K562 (cell line): ENCODE data around the gene LMAN2L. TPM values are rescaled to one million over a fixed set of nuclear protein-coding genes. Genes with fewer than 3 reads are reported as not detected.

Experiments
- CHCHD3 ChIP-seq: fragments of 250-450 bp; sonication (Bioruptor Pico); IDR thresholded peaks from 2 replicates; pipeline ENCODE4 v2.1.2; 2022; ENCODE audit warnings: mild to moderate bottlenecking
- MAFG ChIP-seq: fragments of 450-650 bp; conservative IDR thresholded peaks from 2 replicates; pipeline ENCODE4 v1.6.1; 2016; ENCODE audit warnings: missing genetic modification characterization, missing compliant biosample characterization
- RBM34 ChIP-seq: fragments of 200-400 bp; formaldehyde crosslinking; IDR thresholded peaks from 2 replicates; pipeline ENCODE4 v1.6.1; 2018; ENCODE audit warnings: low read length, borderline replicate concordance; ENCODE audit not compliant: insufficient read depth
- SMC3 ChIP-seq: conservative IDR thresholded peaks from 2 replicates; pipeline ENCODE4 v1.6.1; 2011; ENCODE audit warnings: low read depth, low read length, improper control_type of control experiment; ENCODE audit not compliant: insufficient read depth
- TCFL5 ChIP-seq: fragments of 250-450 bp; sonication (Bioruptor Pico); conservative IDR thresholded peaks from 2 replicates; pipeline ENCODE4 v1.6.1; 2021; ENCODE audit warnings: mild to moderate bottlenecking, moderate library complexity, matching md5 sums
- ZEB2 ChIP-seq: fragments of 450-650 bp; IDR thresholded peaks from 2 replicates; pipeline ENCODE4 v1.6.1; 2016
- polyA plus RNA-seq, 8 experiments: library from polyadenylated mRNA; depleted of rRNA in 4 of 8; stranded (reverse) in 5 of 8; unstranded in 3 of 8; fragments of >200 nt; fragmentation: Nextera tagmentation in 2 of 8; fragmentation: Illumina TruSeq in 1 of 8; extraction: Ambion mirVana in 2 of 8; extraction: Trizol in 1 of 8; gene quantifications; 2 replicates each; pipeline versions ENCODE4 v1.2.1 to v1.2.3, GENCODE V29; 2011 to 2014; ENCODE audit warnings: inconsistent platforms in 1 of 8, missing spikeins in 1 of 8
- total RNA-seq, 7 experiments: library from RNA; depleted of rRNA in 6 of 7; stranded (reverse); fragments of >200 nt in 6 of 7; fragmentation: Illumina TruSeq in 2 of 7; extraction: Trizol in 2 of 7; gene quantifications; 2 replicates each; pipeline versions ENCODE4 v1.2.1 to v1.2.3, GENCODE V29; 2011 to 2021; ENCODE audit warnings: low replicate concordance in 1 of 7
- TF ChIP-seq, protein P1 (sequence below), 2 experiments: fragments of 450-650 bp; IDR thresholded peaks; 2 replicates each; pipeline ENCODE4 v1.6.1; 2016; ENCODE audit warnings: mild to moderate bottlenecking in 2 of 2, borderline replicate concordance in 1 of 2, low read depth in 1 of 2, moderate library complexity in 1 of 2
- TF ChIP-seq, protein P2 (sequence below): fragments of 250-450 bp; sonication (Bioruptor Pico); IDR thresholded peaks from 2 replicates; pipeline ENCODE4 v1.8.0; 2022; ENCODE audit warnings: moderate library complexity, mild to moderate bottlenecking, inconsistent platforms
- TF ChIP-seq, protein P3 (sequence below): fragments of 450-650 bp; formaldehyde crosslinking; IDR thresholded peaks from 2 replicates; pipeline ENCODE4 v1.4.0; 2020; ENCODE audit warnings: mild to moderate bottlenecking, moderate library complexity
- TF ChIP-seq, protein P4 (sequence below): fragments of 450-650 bp; IDR thresholded peaks from 2 replicates; pipeline ENCODE4 v1.6.1; 2016; ENCODE audit warnings: missing biosample characterization, missing genetic modification characterization

The LMAN2L gene
- total and polyA plus RNA-seq, 9 of the 15 experiments (the other 6 are each of a cell fraction or from before 2014, with no cell fraction given): 7.2 to 37.7 (median 12.5) TPM

DNA sequence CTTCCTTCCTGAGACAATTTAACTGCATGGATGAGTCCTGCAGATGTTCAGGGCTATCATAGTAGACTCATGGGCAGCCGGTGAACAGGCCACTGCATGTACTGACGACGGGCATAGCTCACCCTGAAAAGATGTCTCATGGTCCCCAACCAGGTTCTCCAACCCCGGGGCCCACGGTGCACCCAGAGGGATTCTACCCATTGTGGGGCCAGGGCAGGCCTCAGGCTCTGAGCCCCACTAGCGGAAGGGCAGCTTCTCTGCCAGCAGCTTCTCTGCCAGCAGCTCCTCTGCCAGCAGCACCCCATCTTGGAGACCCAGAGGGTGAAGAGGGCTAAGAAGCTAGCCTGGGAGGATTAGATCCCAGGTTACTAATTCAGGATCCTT is 17.6 kb upstream of the LMAN2L start (continued):
- TF ChIP-seq, protein P1, sequence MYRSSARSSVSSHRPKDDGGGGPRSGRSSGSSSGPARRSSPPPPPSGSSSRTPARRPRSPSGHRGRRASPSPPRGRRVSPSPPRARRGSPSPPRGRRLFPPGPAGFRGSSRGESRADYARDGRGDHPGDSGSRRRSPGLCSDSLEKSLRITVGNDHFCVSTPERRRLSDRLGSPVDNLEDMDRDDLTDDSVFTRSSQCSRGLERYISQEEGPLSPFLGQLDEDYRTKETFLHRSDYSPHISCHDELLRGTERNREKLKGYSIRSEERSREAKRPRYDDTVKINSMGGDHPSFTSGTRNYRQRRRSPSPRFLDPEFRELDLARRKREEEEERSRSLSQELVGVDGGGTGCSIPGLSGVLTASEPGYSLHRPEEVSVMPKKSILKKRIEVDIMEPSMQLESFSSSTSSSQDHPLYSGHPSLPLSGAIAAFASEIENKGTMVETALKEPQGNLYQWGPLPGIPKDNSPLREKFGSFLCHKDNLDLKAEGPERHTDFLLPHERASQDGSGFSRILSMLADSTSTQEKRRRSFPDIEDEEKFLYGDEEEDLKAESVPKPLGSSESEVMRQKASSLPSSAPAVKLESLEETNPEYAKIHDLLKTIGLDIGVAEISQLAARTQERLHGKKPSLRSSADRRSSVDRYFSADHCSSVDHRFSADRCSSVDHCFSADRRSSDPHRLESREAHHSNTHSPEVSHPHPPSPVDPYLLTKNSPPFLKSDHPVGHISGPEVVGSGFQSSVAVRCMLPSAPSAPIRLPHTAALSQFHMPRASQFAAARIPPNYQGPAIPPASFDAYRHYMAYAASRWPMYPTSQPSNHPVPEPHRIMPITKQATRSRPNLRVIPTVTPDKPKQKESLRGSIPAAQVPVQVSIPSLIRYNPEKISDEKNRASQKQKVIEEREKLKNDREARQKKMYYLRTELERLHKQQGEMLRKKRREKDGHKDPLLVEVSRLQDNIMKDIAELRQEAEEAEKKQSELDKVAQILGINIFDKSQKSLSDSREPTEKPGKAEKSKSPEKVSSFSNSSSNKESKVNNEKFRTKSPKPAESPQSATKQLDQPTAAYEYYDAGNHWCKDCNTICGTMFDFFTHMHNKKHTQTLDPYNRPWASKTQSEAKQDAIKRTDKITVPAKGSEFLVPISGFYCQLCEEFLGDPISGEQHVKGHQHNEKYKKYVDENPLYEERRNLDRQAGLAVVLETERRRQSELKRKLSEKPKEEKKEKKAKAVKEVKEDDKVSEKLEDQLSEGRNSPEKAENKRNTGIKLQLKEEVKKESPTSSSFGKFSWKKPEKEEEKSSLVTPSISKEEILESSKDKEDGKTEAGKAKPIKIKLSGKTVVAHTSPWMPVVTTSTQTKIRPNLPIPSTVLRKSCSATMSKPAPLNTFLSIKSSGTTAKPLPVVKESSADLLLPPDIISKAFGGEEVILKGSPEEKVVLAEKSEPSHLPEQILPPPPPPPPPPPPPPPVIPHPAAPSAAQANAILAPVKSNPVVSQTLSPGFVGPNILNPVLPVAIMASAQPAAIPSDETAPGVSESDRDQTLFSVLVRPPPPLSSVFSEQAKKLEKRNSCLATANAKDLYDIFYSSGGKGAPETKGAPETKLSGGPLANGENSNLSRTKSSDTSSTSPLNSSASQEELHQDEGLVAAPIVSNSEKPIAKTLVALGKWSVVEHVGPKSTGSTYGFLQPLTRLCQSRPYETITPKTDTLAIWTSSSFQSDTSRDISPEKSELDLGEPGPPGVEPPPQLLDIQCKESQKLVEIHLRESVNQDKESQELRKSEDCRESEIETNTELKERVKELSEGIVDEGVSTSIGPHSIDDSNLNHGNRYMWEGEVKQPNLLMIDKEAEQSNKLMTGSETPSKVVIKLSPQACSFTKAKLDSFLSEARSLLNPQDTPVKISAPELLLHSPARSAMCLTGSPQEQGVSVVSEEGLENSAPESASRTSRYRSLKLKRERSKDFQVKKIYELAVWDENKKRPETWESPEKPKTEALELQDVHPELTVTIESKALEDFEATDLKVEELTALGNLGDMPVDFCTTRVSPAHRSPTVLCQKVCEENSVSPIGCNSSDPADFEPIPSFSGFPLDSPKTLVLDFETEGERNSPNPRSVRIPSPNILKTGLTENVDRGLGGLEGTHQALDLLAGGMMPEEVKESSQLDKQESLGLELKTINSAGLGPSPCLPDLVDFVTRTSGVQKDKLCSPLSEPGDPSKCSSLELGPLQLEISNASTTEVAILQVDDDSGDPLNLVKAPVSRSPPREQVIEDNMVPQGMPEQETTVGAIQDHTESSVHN (IDR thresholded peaks at IDR 0.05; ENCODE audit: borderline replicate concordance in 1 of 2, low read depth in 1 of 2): no peak
- no peak for TF ChIP-seq CHCHD3 (CRISPR knock-in tag)
- TF ChIP-seq TCFL5 (CRISPR knock-in tag): no peak
- TF ChIP-seq, protein P2, sequence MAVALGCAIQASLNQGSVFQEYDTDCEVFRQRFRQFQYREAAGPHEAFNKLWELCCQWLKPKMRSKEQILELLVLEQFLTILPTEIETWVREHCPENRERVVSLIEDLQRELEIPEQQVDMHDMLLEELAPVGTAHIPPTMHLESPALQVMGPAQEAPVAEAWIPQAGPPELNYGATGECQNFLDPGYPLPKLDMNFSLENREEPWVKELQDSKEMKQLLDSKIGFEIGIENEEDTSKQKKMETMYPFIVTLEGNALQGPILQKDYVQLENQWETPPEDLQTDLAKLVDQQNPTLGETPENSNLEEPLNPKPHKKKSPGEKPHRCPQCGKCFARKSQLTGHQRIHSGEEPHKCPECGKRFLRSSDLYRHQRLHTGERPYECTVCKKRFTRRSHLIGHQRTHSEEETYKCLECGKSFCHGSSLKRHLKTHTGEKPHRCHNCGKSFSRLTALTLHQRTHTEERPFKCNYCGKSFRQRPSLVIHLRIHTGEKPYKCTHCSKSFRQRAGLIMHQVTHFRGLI (CRISPR knock-in tag): no peak
- no peak for TF ChIP-seq MAFG
- TF ChIP-seq, protein P3, sequence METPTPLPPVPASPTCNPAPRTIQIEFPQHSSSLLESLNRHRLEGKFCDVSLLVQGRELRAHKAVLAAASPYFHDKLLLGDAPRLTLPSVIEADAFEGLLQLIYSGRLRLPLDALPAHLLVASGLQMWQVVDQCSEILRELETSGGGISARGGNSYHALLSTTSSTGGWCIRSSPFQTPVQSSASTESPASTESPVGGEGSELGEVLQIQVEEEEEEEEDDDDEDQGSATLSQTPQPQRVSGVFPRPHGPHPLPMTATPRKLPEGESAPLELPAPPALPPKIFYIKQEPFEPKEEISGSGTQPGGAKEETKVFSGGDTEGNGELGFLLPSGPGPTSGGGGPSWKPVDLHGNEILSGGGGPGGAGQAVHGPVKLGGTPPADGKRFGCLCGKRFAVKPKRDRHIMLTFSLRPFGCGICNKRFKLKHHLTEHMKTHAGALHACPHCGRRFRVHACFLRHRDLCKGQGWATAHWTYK: no peak
- TF ChIP-seq, protein P4, sequence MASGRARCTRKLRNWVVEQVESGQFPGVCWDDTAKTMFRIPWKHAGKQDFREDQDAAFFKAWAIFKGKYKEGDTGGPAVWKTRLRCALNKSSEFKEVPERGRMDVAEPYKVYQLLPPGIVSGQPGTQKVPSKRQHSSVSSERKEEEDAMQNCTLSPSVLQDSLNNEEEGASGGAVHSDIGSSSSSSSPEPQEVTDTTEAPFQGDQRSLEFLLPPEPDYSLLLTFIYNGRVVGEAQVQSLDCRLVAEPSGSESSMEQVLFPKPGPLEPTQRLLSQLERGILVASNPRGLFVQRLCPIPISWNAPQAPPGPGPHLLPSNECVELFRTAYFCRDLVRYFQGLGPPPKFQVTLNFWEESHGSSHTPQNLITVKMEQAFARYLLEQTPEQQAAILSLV: no peak
- no peak for TF ChIP-seq SMC3
- no peak for TF ChIP-seq ZEB2
- TF ChIP-seq RBM34: no peak
